ENCODE measurements around the gene ZNF587.
"Not testable (repeated sequence)": the region's sequence is repeated elsewhere in the genome, so short reads cannot be mapped to it uniquely, and the experiment has no call there.

The ZNF587 gene

GRCh38 chr19:57823155-57823554, 26.5 kb upstream of the ZNF587 start:
- not testable (repeated sequence) for H3K4me3 ChIP-seq (ENCODE audit: extremely low read depth, insufficient read depth, low read length, poor library complexity, severe bottlenecking); H3K4me1 ChIP-seq (ENCODE audit: control insufficient read depth, insufficient read depth, low read length, poor library complexity, severe bottlenecking); H3K9me3 ChIP-seq (ENCODE audit: control insufficient read depth, low read length); H3K27ac ChIP-seq (ENCODE audit: low read depth, low read length, severe bottlenecking)
- WGBS, 2 experiments (ENCODE audit: insufficient coverage in 2 of 2) = 100% methylated on average over 1 of the region's 2 CpGs; no CpG with 5 or more reads in 1 of the 2 experiments
- H3K36me3 ChIP-seq (ENCODE audit: control insufficient read depth, insufficient read depth, low read length) = peaks cover 37% of the 10 kb centered on the region

GRCh38 chr19:57823608-57824007, 26.1 kb upstream of the ZNF587 start:
- not testable (repeated sequence) for H3K4me1 ChIP-seq (ENCODE audit: control insufficient read depth, insufficient read depth, low read length, poor library complexity, severe bottlenecking); H3K9me3 ChIP-seq (ENCODE audit: control insufficient read depth, low read length); H3K27ac ChIP-seq (ENCODE audit: low read depth, low read length, severe bottlenecking); H3K4me3 ChIP-seq (ENCODE audit: extremely low read depth, insufficient read depth, low read length, poor library complexity, severe bottlenecking)
- 94 to 97% methylated on average over 4 of the region's 4 CpGs for WGBS, 2 experiments (ENCODE audit: insufficient coverage in 2 of 2)
- peaks cover 37% of the 10 kb centered on the region for H3K36me3 ChIP-seq (ENCODE audit: control insufficient read depth, insufficient read depth, low read length)

- no peak overlapping the region for H3K4me3 ChIP-seq (ENCODE audit: extremely low read depth, insufficient read depth, low read length, poor library complexity, severe bottlenecking)
- no peaks in the 10 kb centered on the region for H3K9me3 ChIP-seq (ENCODE audit: control insufficient read depth, low read length)
- H3K4me1 ChIP-seq (ENCODE audit: control insufficient read depth, insufficient read depth, low read length, poor library complexity, severe bottlenecking) = peaks cover 16% of the 10 kb centered on the region
- H3K27ac ChIP-seq (ENCODE audit: low read depth, low read length, severe bottlenecking) = no peak overlapping the region
- peaks cover 37% of the 10 kb centered on the region for H3K36me3 ChIP-seq (ENCODE audit: control insufficient read depth, insufficient read depth, low read length)
- 93 to 94% methylated on average over 2 of the region's 6 CpGs for WGBS, 2 experiments (ENCODE audit: insufficient coverage in 2 of 2)
These were observed 24.1 kb upstream of the ZNF587 start for GRCh38 chr19:57825511-57825910.

- H3K27ac ChIP-seq (ENCODE audit: low read depth, low read length, severe bottlenecking) = peak overlapping the region; percentile 97
These were observed 20.3 kb upstream of the ZNF587 start for GRCh38 chr19:57829316-57829715.

GRCh38 chr19:57830071-57830602, 19.5 kb upstream of the ZNF587 start, which contains the start of gene ZNF587B:
TSS of gene ZNF587B (plus strand) at chr19:57830299. CDS start at chr19:57830529, 230 bp downstream.
- Histone ChIP-seq H3K4me3 (ENCODE audit: extremely low read depth, insufficient read depth, low read length, poor library complexity, severe bottlenecking) (peak within 1 kb of the TSS; percentile 60), H3K9me3 (ENCODE audit: control insufficient read depth, low read length) (no peaks in the 10 kb centered on the region), H3K4me1 (ENCODE audit: control insufficient read depth, insufficient read depth, low read length, poor library complexity, severe bottlenecking) (peaks cover 19% of the 10 kb centered on the region), H3K36me3 (ENCODE audit: control insufficient read depth, insufficient read depth, low read length) (peaks cover 33% of the 10 kb centered on the region), H3K27ac (ENCODE audit: low read depth, low read length, severe bottlenecking) (peak within 1 kb of the TSS; percentile 97)
- WGBS, 2 experiments (ENCODE audit: insufficient coverage in 2 of 2) = 0 to 1% methylated on average over 14 to 20 of the region's 22 CpGs

More at GRCh38 chr19:57829316-57829715, 20.3 kb upstream of the ZNF587 start:
- Histone ChIP-seq H3K9me3 (ENCODE audit: control insufficient read depth, low read length) (no peaks in the 10 kb centered on the region), H3K4me1 (ENCODE audit: control insufficient read depth, insufficient read depth, low read length, poor library complexity, severe bottlenecking) (peaks cover 19% of the 10 kb centered on the region), H3K36me3 (ENCODE audit: control insufficient read depth, insufficient read depth, low read length) (peaks cover 39% of the 10 kb centered on the region), H3K4me3 (ENCODE audit: extremely low read depth, insufficient read depth, low read length, poor library complexity, severe bottlenecking) (peak overlapping the region; percentile 60)
- WGBS, 2 experiments (ENCODE audit: insufficient coverage in 2 of 2) = 94% methylated on average over 2 to 3 of the region's 5 CpGs

GRCh38 chr19:57836991-57837390, 12.7 kb upstream of the ZNF587 start:
- H3K4me3 ChIP-seq (ENCODE audit: extremely low read depth, insufficient read depth, low read length, poor library complexity, severe bottlenecking); H3K4me1 ChIP-seq (ENCODE audit: control insufficient read depth, insufficient read depth, low read length, poor library complexity, severe bottlenecking); H3K27ac ChIP-seq (ENCODE audit: low read depth, low read length, severe bottlenecking); H3K9me3 ChIP-seq (ENCODE audit: control insufficient read depth, low read length): not testable (repeated sequence)
- 95 to 97% methylated on average over 3 of the region's 5 CpGs for WGBS, 2 experiments (ENCODE audit: insufficient coverage in 2 of 2)
- peaks cover 49% of the 10 kb centered on the region for H3K36me3 ChIP-seq (ENCODE audit: control insufficient read depth, insufficient read depth, low read length)

- 100% methylated on average over 2 of the region's 5 CpGs for WGBS, 2 experiments (ENCODE audit: insufficient coverage in 2 of 2)
- H3K27ac ChIP-seq (ENCODE audit: low read depth, low read length, severe bottlenecking) = not testable (repeated sequence)
These were observed 11.0 kb upstream of the ZNF587 start for GRCh38 chr19:57838622-57839191.

GRCh38 chr19:57841122-57841763, 8.4 kb upstream of the ZNF587 start:
- H3K4me1 ChIP-seq (ENCODE audit: control insufficient read depth, insufficient read depth, low read length, poor library complexity, severe bottlenecking) = no peaks in the 10 kb centered on the region
- H3K36me3 ChIP-seq (ENCODE audit: control insufficient read depth, insufficient read depth, low read length) = peaks cover 81% of the 10 kb centered on the region
- WGBS, 2 experiments (ENCODE audit: insufficient coverage in 2 of 2) = 79 to 90% methylated on average over 4 of the region's 6 CpGs
- no peak overlapping the region for H3K4me3 ChIP-seq (ENCODE audit: extremely low read depth, insufficient read depth, low read length, poor library complexity, severe bottlenecking)
- peak overlapping the region; percentile 46 for H3K27ac ChIP-seq (ENCODE audit: low read depth, low read length, severe bottlenecking)
- no peaks in the 10 kb centered on the region for H3K9me3 ChIP-seq (ENCODE audit: control insufficient read depth, low read length)

More at GRCh38 chr19:57838622-57839191, 11.0 kb upstream of the ZNF587 start:
- not testable (repeated sequence) for H3K4me3 ChIP-seq (ENCODE audit: extremely low read depth, insufficient read depth, low read length, poor library complexity, severe bottlenecking); H3K9me3 ChIP-seq (ENCODE audit: control insufficient read depth, low read length); H3K4me1 ChIP-seq (ENCODE audit: control insufficient read depth, insufficient read depth, low read length, poor library complexity, severe bottlenecking)
- H3K36me3 ChIP-seq (ENCODE audit: control insufficient read depth, insufficient read depth, low read length) = peaks cover 60% of the 10 kb centered on the region

- not testable (repeated sequence) for H3K4me3 ChIP-seq (ENCODE audit: extremely low read depth, insufficient read depth, low read length, poor library complexity, severe bottlenecking); H3K9me3 ChIP-seq (ENCODE audit: control insufficient read depth, low read length); H3K27ac ChIP-seq (ENCODE audit: low read depth, low read length, severe bottlenecking); H3K4me1 ChIP-seq (ENCODE audit: control insufficient read depth, insufficient read depth, low read length, poor library complexity, severe bottlenecking)
- peaks cover 58% of the 10 kb centered on the region for H3K36me3 ChIP-seq (ENCODE audit: control insufficient read depth, insufficient read depth, low read length)
- WGBS, 2 experiments (ENCODE audit: insufficient coverage in 2 of 2) = 33% methylated on average over 1 of the region's 3 CpGs; no CpG with 5 or more reads in 1 of the 2 experiments
These were observed 2.5 kb upstream of the ZNF587 start for GRCh38 chr19:57847164-57847563.

- WGBS, 2 experiments (ENCODE audit: insufficient coverage in 2 of 2) = 80% methylated on average over 1 of the region's 2 CpGs; no CpG with 5 or more reads in 1 of the 2 experiments
- H3K36me3 ChIP-seq (ENCODE audit: control insufficient read depth, insufficient read depth, low read length) = peaks cover 53% of the 10 kb centered on the region
- peak overlapping the region; percentile 79 for H3K27ac ChIP-seq (ENCODE audit: low read depth, low read length, severe bottlenecking)
- H3K9me3 ChIP-seq (ENCODE audit: control insufficient read depth, low read length); H3K4me1 ChIP-seq (ENCODE audit: control insufficient read depth, insufficient read depth, low read length, poor library complexity, severe bottlenecking): not testable (repeated sequence)
- peak overlapping the region; percentile 76 for H3K4me3 ChIP-seq (ENCODE audit: extremely low read depth, insufficient read depth, low read length, poor library complexity, severe bottlenecking)
These were observed 445 bp upstream of the ZNF587 start for GRCh38 chr19:57849162-57849665.
